ENCODE data around the gene DIAPH1.

The DIAPH1 gene

GRCh38 chr5:141465351-141465750, 153.4 kb downstream of the DIAPH1 start:
- Histone ChIP-seq H4K20me1 (ENCODE audit: insufficient read depth, low read length) (no peaks in the 10 kb centered on the region), H3K9ac (ENCODE audit: low read length) (no peak overlapping the region), H2AFZ (ENCODE audit: low read length) (no peak overlapping the region), H3K79me2 (ENCODE audit: low read length) (no peaks in the 10 kb centered on the region), H3F3A (ENCODE audit: insufficient read depth, low read length) (no peaks in the 10 kb centered on the region), H3K9me2 (replicated peaks; ENCODE audit: insufficient read depth, low read length) (no peaks in the 10 kb centered on the region), H3K4me1 (ENCODE audit: low read length) (no peaks in the 10 kb centered on the region), H3K27ac (ENCODE audit: low read length) (no peak overlapping the region), H3K9me3 (replicated peaks; ENCODE audit: insufficient read depth, low read length) (no peaks in the 10 kb centered on the region), H3K4me3 (ENCODE audit: low read length) (no peak overlapping the region), H3K4me2 (ENCODE audit: low read depth, low read length) (no peak overlapping the region), H3K36me3 (replicated peaks; ENCODE audit: insufficient read depth, low read length) (no peaks in the 10 kb centered on the region), H3K27me3 (replicated peaks; ENCODE audit: insufficient read depth, low read length) (no peaks in the 10 kb centered on the region)
- DNase-seq = no peak
- TF ChIP-seq EZH2 (optimal IDR thresholded peaks at IDR 0.05; ENCODE audit: low read depth, low read length) (no peak), CTCF (IDR thresholded peaks at IDR 0.05; ENCODE audit: low read length) (no peak), EZH2phosphoT487 (IDR thresholded peaks at IDR 0.05; ENCODE audit: low read length) (no peak)
